GM13976 (cell line): ENCODE measurements around the gene PCDHGB3.
"Not testable (repeated sequence)": the region's sequence is repeated elsewhere in the genome, so short reads cannot be mapped to it uniquely, and the experiment has no call there.

ENCODE experiments used
- DNase-seq: peaks from one replicate; pipeline ENCODE4 v3.0.0; 2012; ENCODE audit warnings: low spot score
- CTCF ChIP-seq: IDR thresholded peaks from 2 replicates; pipeline ENCODE4 v1.5.1; 2012; ENCODE audit warnings: borderline replicate concordance, mild to moderate bottlenecking; ENCODE audit not compliant: insufficient read depth; ENCODE audit errors: extremely low read depth, missing control alignments, control extremely low read depth
- in situ Hi-C: fragments of 300-500 bp; cut with MboI; formaldehyde crosslinking; loops from one replicate; pipeline ENCODE4 v1.12.0; 2022; ENCODE audit warnings: low sequenced_read_pairs, mixed read lengths, inconsistent platforms; ENCODE audit not compliant: unreplicated experiment

PCDHGB3 gene

GRCh38 chr5:141384471-141385267, 14.6 kb downstream of the PCDHGB3 start:
- in situ Hi-C loops: no loop called here
- TF ChIP-seq CTCF: no peak
- no peak for DNase-seq

GRCh38 chr5:141387557-141388311, 17.7 kb downstream of the PCDHGB3 start, which contains the start of gene PCDHGB4:
PCDHGB4 (plus strand) TSS chr5:141387698; CDS start chr5:141387885, 187 bp downstream.
- DNase-seq, in situ Hi-C loops: not testable (repeated sequence)
- peak; percentile 57 for TF ChIP-seq CTCF

- no peak for DNase-seq
- no peak for TF ChIP-seq CTCF
- in situ Hi-C loops: no loop called here
Observed at GRCh38 chr5:141388661-141389060, 18.6 kb downstream of the PCDHGB3 start.

- DNase-seq: no peak
- no peak for TF ChIP-seq CTCF
- in situ Hi-C loops: no loop called here
Observed at GRCh38 chr5:141389153-141390042, 19.4 kb downstream of the PCDHGB3 start.

- DNase-seq: no peak
- TF ChIP-seq CTCF: no peak
- in situ Hi-C loops: no loop called here
Observed at GRCh38 chr5:141392429-141393198, 22.6 kb downstream of the PCDHGB3 start, which contains the start of gene PCDHGA8. PCDHGA8 (plus strand) TSS chr5:141392633; CDS start chr5:141392814, 181 bp downstream.
